Osteoblast (primary cell): ENCODE results near the gene AACS. TPM values are rescaled to one million over a fixed set of nuclear protein-coding genes. Genes with fewer than 3 reads are reported as not detected.

Experiments used
- DNase-seq: peaks from one replicate; pipeline ENCODE4 v3.0.0; 2011; ENCODE audit warnings: low spot score, mixed read lengths; ENCODE audit not compliant: insufficient read length; ENCODE audit errors: missing footprints
- H2AFZ ChIP-seq: 2 replicates; pipeline ENCODE4 v1.6.0; 2011; ENCODE audit warnings: mild to moderate bottlenecking, low read length
- H3K27ac ChIP-seq: 2 replicates; pipeline ENCODE4 v1.5.1; 2011; ENCODE audit warnings: mild to moderate bottlenecking, low read depth, low read length, moderate library complexity
- H3K27me3 ChIP-seq: 2 replicates; pipeline ENCODE4 v1.6.0; 2012; ENCODE audit warnings: mild to moderate bottlenecking, control low read depth, inconsistent platforms, low read length, moderate library complexity; ENCODE audit not compliant: insufficient read depth
- H3K36me3 ChIP-seq: 2 replicates; pipeline ENCODE4 v1.5.1; 2011; ENCODE audit warnings: mild to moderate bottlenecking, low read length, control low read depth, moderate library complexity; ENCODE audit not compliant: insufficient read depth
- H3K4me1 ChIP-seq: 2 replicates; pipeline ENCODE4 v1.5.1; 2011; ENCODE audit warnings: mild to moderate bottlenecking, low read length, control low read depth, moderate library complexity; ENCODE audit not compliant: insufficient read depth
- H3K4me2 ChIP-seq: 2 replicates; pipeline ENCODE4 v1.6.0; 2011; ENCODE audit warnings: mild to moderate bottlenecking, low read length; ENCODE audit not compliant: insufficient read depth
- H3K4me3 ChIP-seq: fragments of 200-600 bp; sonication (generic); 3 replicates; pipeline ENCODE4 v1.5.1; 2012; ENCODE audit warnings: mild to moderate bottlenecking, low read length, inconsistent platforms; ENCODE audit not compliant: insufficient read depth
- H3K79me2 ChIP-seq: 2 replicates; pipeline ENCODE4 v1.6.0; 2012; ENCODE audit warnings: mild to moderate bottlenecking, low read length, control low read depth, inconsistent platforms; ENCODE audit not compliant: insufficient read depth
- H3K9me3 ChIP-seq: 2 replicates; pipeline ENCODE4 v1.5.1; 2011; ENCODE audit warnings: low read depth, low read length, control low read depth
- H4K20me1 ChIP-seq: 2 replicates; pipeline ENCODE4 v1.6.0; 2012; ENCODE audit warnings: mild to moderate bottlenecking, low read length, control low read depth; ENCODE audit not compliant: insufficient read depth
- total RNA-seq: library from RNA; depleted of rRNA; stranded (reverse); fragments of >200 nt; gene quantifications from 2 replicates; pipeline ENCODE4 v1.2.3, GENCODE V29; 2012
- TF ChIP-seq, protein P1 (sequence below): IDR thresholded peaks from 2 replicates; pipeline ENCODE4 v1.5.1; 2011; ENCODE audit warnings: mild to moderate bottlenecking, low read depth, low read length, moderate library complexity; ENCODE audit errors: extremely low read depth

The AACS gene
- total RNA-seq, 1 donor, result 26.4 TPM

DNA sequence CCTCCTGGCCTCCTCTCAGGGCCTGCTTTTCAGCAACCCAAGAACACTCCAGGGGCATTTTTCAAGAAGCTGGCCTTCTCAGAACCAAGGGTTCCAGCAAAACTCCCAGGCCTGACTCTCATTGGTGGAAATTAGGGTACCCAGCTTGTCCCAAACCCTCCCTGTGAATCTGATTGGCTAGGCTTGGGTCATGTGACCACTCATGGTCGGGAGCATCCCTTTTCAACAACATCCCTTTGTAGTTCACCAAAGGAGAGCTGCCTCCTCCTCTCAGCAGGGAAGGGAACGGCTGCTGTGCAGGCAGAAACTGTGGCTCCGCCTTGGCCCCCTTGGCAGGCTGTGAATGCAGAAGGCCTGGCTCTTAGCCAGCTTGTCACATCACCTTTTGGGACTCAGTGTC is 94.5 kb downstream of the AACS start:
- Histone ChIP-seq H4K20me1 (no peaks in the 10 kb centered on the region), H3K4me3 (no peak overlapping the region), H2AFZ (no peak overlapping the region), H3K79me2 (no peaks in the 10 kb centered on the region), H3K27ac (no peak overlapping the region), H3K4me2 (no peak overlapping the region), H3K36me3 (no peaks in the 10 kb centered on the region), H3K27me3 (no peaks in the 10 kb centered on the region), H3K9me3 (no peaks in the 10 kb centered on the region), H3K4me1 (no peaks in the 10 kb centered on the region)
- DNase-seq, result no peak
- TF ChIP-seq, protein P1, sequence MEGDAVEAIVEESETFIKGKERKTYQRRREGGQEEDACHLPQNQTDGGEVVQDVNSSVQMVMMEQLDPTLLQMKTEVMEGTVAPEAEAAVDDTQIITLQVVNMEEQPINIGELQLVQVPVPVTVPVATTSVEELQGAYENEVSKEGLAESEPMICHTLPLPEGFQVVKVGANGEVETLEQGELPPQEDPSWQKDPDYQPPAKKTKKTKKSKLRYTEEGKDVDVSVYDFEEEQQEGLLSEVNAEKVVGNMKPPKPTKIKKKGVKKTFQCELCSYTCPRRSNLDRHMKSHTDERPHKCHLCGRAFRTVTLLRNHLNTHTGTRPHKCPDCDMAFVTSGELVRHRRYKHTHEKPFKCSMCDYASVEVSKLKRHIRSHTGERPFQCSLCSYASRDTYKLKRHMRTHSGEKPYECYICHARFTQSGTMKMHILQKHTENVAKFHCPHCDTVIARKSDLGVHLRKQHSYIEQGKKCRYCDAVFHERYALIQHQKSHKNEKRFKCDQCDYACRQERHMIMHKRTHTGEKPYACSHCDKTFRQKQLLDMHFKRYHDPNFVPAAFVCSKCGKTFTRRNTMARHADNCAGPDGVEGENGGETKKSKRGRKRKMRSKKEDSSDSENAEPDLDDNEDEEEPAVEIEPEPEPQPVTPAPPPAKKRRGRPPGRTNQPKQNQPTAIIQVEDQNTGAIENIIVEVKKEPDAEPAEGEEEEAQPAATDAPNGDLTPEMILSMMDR, result no peak

DNA sequence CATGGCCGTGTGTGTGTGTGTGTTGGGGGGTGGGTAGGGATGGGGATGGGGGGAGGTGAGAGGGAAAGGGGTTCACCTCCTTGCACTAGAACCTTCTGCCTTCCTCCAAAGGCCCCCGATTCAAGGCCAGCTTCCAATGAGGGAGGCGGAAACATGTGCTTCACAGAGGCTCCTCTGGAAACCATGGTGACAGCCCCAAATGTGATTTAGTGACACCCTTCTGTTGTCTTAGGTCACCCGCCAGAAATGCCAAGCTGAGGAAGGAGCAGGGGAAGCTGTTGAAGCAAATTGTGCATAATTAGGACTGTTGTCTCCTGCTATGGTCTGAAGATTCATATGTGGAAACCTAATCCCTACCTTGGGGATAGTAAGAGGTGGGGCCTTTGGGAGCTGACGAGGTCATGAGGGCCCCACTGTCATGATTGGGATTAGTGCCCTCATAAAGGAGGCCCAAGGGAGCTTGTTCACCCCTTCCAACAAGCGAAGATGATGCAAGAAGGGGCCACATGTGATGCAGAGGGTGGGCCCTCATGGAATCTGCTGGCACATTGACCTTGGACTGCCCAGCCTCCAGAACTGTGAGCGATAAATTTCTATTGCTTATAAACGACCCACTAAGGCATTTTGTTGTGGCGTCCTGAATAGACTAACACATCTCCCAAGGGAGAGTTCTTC is 95.2 kb downstream of the AACS start:
- Histone ChIP-seq H3K79me2 (no peaks in the 10 kb centered on the region), H3K36me3 (no peaks in the 10 kb centered on the region), H3K9me3 (no peaks in the 10 kb centered on the region), H3K27me3 (no peaks in the 10 kb centered on the region), H2AFZ (no peak overlapping the region), H3K4me2 (no peak overlapping the region), H3K27ac (no peak overlapping the region), H3K4me1 (no peaks in the 10 kb centered on the region), H3K4me3 (no peak overlapping the region), H4K20me1 (no peaks in the 10 kb centered on the region)
- no peak for DNase-seq
- TF ChIP-seq, protein P1, result no peak

DNA sequence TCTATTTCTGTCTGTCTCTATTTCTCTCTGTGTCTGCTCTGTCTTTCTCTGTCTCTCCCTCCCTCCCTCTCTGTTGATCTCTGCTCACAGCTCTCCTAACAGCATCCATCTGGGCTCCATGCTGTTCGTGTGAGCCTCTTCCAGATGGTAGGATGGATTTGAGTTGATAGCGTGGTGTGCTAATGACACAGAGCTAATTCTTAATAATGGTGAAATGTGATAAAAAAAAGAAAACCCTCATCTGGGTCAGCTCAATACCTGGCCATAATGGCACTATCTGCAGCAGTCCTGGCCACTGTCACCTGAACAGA is 96.4 kb downstream of the AACS start:
- no peak overlapping the region for H3K4me2 ChIP-seq
- H3K36me3 ChIP-seq, result no peaks in the 10 kb centered on the region
- no peaks in the 10 kb centered on the region for H4K20me1 ChIP-seq
- no peaks in the 10 kb centered on the region for H3K9me3 ChIP-seq
- no peak for DNase-seq
- H3K4me1 ChIP-seq, result no peaks in the 10 kb centered on the region
- no peaks in the 10 kb centered on the region for H3K79me2 ChIP-seq
- TF ChIP-seq, protein P1, result no peak
- H2AFZ ChIP-seq, result no peak overlapping the region
- H3K4me3 ChIP-seq, result no peak overlapping the region
- no peaks in the 10 kb centered on the region for H3K27me3 ChIP-seq
- no peak overlapping the region for H3K27ac ChIP-seq

DNA sequence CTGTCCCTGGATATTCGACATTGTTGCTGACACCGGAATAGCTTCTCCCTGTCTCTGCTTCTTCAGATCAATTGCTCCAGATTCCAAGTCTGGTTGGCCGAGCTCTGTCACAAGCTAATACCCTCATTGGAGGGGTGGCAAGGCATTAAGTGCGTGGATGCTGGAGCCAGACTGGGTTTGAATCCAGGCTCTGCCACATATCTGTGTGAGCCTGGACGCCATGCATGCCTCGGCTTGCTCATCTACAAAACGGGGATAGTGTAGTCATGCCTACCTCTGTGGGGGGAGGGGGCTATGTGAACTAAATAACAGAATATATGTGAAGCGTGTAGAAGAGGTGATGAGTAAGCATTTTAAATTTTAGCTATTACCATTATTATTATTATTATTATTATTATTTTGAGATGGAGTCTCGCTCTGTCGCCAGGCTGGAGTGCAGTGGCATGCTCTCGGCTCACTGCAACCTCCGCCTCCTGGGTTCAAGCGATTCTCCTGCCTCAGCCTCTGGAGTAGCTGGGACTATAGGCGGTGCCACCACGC is 97.3 kb downstream of the AACS start:
- Histone ChIP-seq H2AFZ (no peak overlapping the region), H3K4me1 (no peaks in the 10 kb centered on the region), H3K79me2 (no peaks in the 10 kb centered on the region), H4K20me1 (no peaks in the 10 kb centered on the region), H3K27me3 (no peaks in the 10 kb centered on the region), H3K9me3 (no peaks in the 10 kb centered on the region), H3K4me2 (no peak overlapping the region), H3K36me3 (no peaks in the 10 kb centered on the region), H3K4me3 (no peak overlapping the region), H3K27ac (no peak overlapping the region)
- TF ChIP-seq, protein P1, result no peak
- DNase-seq, result no peak
